Osteocyte (in vitro differentiated cells): ENCODE measurements around the gene PDZD4. TPM values are rescaled to one million over a fixed set of nuclear protein-coding genes. Genes with fewer than 3 reads are reported as not detected.

Experiments
- DNase-seq: peaks from one replicate; pipeline ENCODE4 v3.0.0; 2021; ENCODE audit warnings: mixed read lengths; ENCODE audit not compliant: unreplicated experiment; ENCODE audit errors: extremely low spot score
- H3K27ac Mint-ChIP-seq: one replicate; pipeline ENCODE4 v1.8.0; 2021; ENCODE audit warnings: mild to moderate bottlenecking, mixed read lengths; ENCODE audit not compliant: unreplicated experiment
- H3K27me3 Mint-ChIP-seq: one replicate; pipeline ENCODE4 v1.8.0; 2021; ENCODE audit warnings: mixed read lengths; ENCODE audit not compliant: unreplicated experiment
- H3K36me3 Mint-ChIP-seq: one replicate; pipeline ENCODE4 v1.8.0; 2021; ENCODE audit warnings: mixed read lengths; ENCODE audit not compliant: unreplicated experiment
- H3K4me1 Mint-ChIP-seq: one replicate; pipeline ENCODE4 v1.8.0; 2021; ENCODE audit warnings: mixed read lengths; ENCODE audit not compliant: unreplicated experiment
- H3K4me3 Mint-ChIP-seq: one replicate; pipeline ENCODE4 v1.8.0; 2021; ENCODE audit warnings: mild to moderate bottlenecking, moderate library complexity, mixed read lengths; ENCODE audit not compliant: unreplicated experiment
- H3K9me3 Mint-ChIP-seq: one replicate; pipeline ENCODE4 v1.8.0; 2021; ENCODE audit warnings: mixed read lengths; ENCODE audit not compliant: unreplicated experiment
- CTCF ChIP-seq: fragments of 200-600 bp; sonication (generic); IDR thresholded peaks from 2 replicates; pipeline ENCODE4 v1.5.0; 2021; ENCODE audit warnings: antibody characterized with exemption, mild to moderate bottlenecking, moderate library complexity
- long read RNA-seq: library from polyadenylated mRNA; unstranded; transcript quantifications from one replicate; pipeline ENCODE4 v2.0.0, GENCODE V29; 2021
- total RNA-seq: library from RNA; stranded (reverse); gene quantifications from 2 replicates; pipeline ENCODE4 v1.2.1, GENCODE V29; 2021

The PDZD4 gene
- total RNA-seq: 23.9 and 26.6 TPM in 2 replicates
- long read RNA-seq: 0 reads

GRCh38 chrX:153829799-153830639 lies at the start of gene PDZD4:
PDZD4 (minus strand) TSS chrX:153830544; CDS start chrX:153830298, 246 bp downstream.
- Mint-ChIP-seq H3K27me3 (no peaks in the 10 kb centered on the region), H3K36me3 (no peaks in the 10 kb centered on the region), H3K27ac (no peak within 1 kb of the TSS), H3K4me1 (peaks cover 7% of the 10 kb centered on the region), H3K4me3 (peak within 1 kb of the TSS; percentile 71), H3K9me3 (peaks cover 11% of the 10 kb centered on the region)
- no peak for TF ChIP-seq CTCF
- DNase-seq: no peak

GRCh38 chrX:153879741-153880439 lies 49.5 kb upstream of the PDZD4 start:
- Mint-ChIP-seq H3K4me1 (peaks cover 16% of the 10 kb centered on the region), H3K36me3 (no peaks in the 10 kb centered on the region), H3K9me3 (peaks cover 1% of the 10 kb centered on the region), H3K27ac (no peak overlapping the region), H3K27me3 (no peaks in the 10 kb centered on the region), H3K4me3 (no peak overlapping the region)
- no peak for DNase-seq
- no peak for TF ChIP-seq CTCF

- Mint-ChIP-seq H3K9me3 (peaks cover 6% of the 10 kb centered on the region), H3K27ac (no peak overlapping the region), H3K27me3 (no peaks in the 10 kb centered on the region), H3K36me3 (no peaks in the 10 kb centered on the region), H3K4me1 (peaks cover 14% of the 10 kb centered on the region), H3K4me3 (no peak overlapping the region)
- DNase-seq: no peak
- TF ChIP-seq CTCF: no peak
Observed at GRCh38 chrX:153878969-153879653, 48.8 kb upstream of the PDZD4 start.

GRCh38 chrX:153878345-153878744 lies 48.0 kb upstream of the PDZD4 start:
- Mint-ChIP-seq H3K4me1 (peaks cover 14% of the 10 kb centered on the region), H3K27ac (no peak overlapping the region)

More at GRCh38 chrX:153878345-153878744, 48.0 kb upstream of the PDZD4 start:
- no peak for DNase-seq
- no peak overlapping the region for H3K4me3 Mint-ChIP-seq
- peaks cover 6% of the 10 kb centered on the region for H3K9me3 Mint-ChIP-seq
- no peaks in the 10 kb centered on the region for H3K36me3 Mint-ChIP-seq
- no peak for TF ChIP-seq CTCF
- H3K27me3 Mint-ChIP-seq: no peaks in the 10 kb centered on the region
